Neuronal stem cell (in vitro differentiated cells): ENCODE results near the gene RNF40.
A peak's percentile ranks its signal among the peaks of the same experiment; 100 is the strongest.

ENCODE experiments used
- DNase-seq: peaks from one replicate; pipeline ENCODE4 v3.0.0-alpha.2; 2013; ENCODE audit warnings: low spot score
- H2AFZ ChIP-seq: one replicate; pipeline ENCODE4 v1.6.1; 2013; ENCODE audit warnings: mild to moderate bottlenecking, low read length, inconsistent platforms
- H2AK5ac ChIP-seq: 2 replicates; pipeline ENCODE4 v1.6.1; 2013; ENCODE audit warnings: low read depth, mild to moderate bottlenecking, inconsistent platforms, low read length, moderate library complexity, mixed read lengths
- H2BK120ac ChIP-seq: 2 replicates; pipeline ENCODE4 v1.6.1; 2013; ENCODE audit warnings: low read depth, mild to moderate bottlenecking, inconsistent platforms, low read length, moderate library complexity, mixed read lengths
- H2BK12ac ChIP-seq: one replicate; pipeline ENCODE4 v1.6.1; 2013; ENCODE audit warnings: low read length, inconsistent platforms
- H2BK15ac ChIP-seq: 2 replicates; pipeline ENCODE4 v1.6.1; 2013; ENCODE audit warnings: mild to moderate bottlenecking, low read length, inconsistent platforms, mixed read lengths
- H2BK5ac ChIP-seq: one replicate; pipeline ENCODE4 v1.6.1; 2013; ENCODE audit warnings: inconsistent platforms, mild to moderate bottlenecking, low read length, moderate library complexity
- H3K14ac ChIP-seq: one replicate; pipeline ENCODE4 v1.6.1; 2013; ENCODE audit warnings: low read length, inconsistent platforms
- H3K18ac ChIP-seq: 2 replicates; pipeline ENCODE4 v1.6.1; 2013; ENCODE audit warnings: low read length, inconsistent platforms
- H3K23ac ChIP-seq: 2 replicates; pipeline ENCODE4 v1.6.1; 2013; ENCODE audit warnings: low read depth, mild to moderate bottlenecking, mixed read lengths, low read length, inconsistent platforms; ENCODE audit not compliant: poor library complexity
- H3K27ac ChIP-seq: replicated peaks from 3 replicates; pipeline ENCODE4 v1.5.1; 2013; ENCODE audit warnings: low read length, inconsistent platforms
- H3K27me3 ChIP-seq, 3 experiments: 2 replicates each; pipeline ENCODE4 v1.6.1; 2013; ENCODE audit warnings: low read length in 3 of 3, mild to moderate bottlenecking in 2 of 3, inconsistent platforms in 1 of 3, low read depth in 1 of 3, mixed read lengths in 1 of 3, moderate library complexity in 1 of 3; ENCODE audit not compliant: control insufficient read depth in 3 of 3, insufficient read depth in 3 of 3
- H3K36me3 ChIP-seq, 2 donors: replicated peaks in 1 of 2; 2 replicates each; pipeline ENCODE4 v1.6.1; 2013; ENCODE audit warnings: low read length in 2 of 2; ENCODE audit not compliant: control insufficient read depth in 2 of 2, insufficient read depth in 2 of 2
- H3K4ac ChIP-seq: 2 replicates; pipeline ENCODE4 v1.6.1; 2013; ENCODE audit warnings: inconsistent platforms, mild to moderate bottlenecking, low read length, moderate library complexity
- H3K4me1 ChIP-seq, 2 donors: 1 replicate in 1 of 2; 2 replicates in 1 of 2; pipeline ENCODE4 v1.6.1; 2013; ENCODE audit warnings: low read length in 2 of 2, low read depth in 1 of 2; ENCODE audit not compliant: control insufficient read depth in 2 of 2, insufficient read depth in 1 of 2
- H3K4me2 ChIP-seq: one replicate; pipeline ENCODE4 v1.6.1; 2013; ENCODE audit warnings: mild to moderate bottlenecking, low read length, inconsistent platforms; ENCODE audit not compliant: insufficient read depth, poor library complexity, severe bottlenecking
- H3K4me3 ChIP-seq, 2 donors: 2 replicates each; pipeline ENCODE4 v1.5.1; 2013; ENCODE audit warnings: low read length in 2 of 2, mild to moderate bottlenecking in 2 of 2, inconsistent platforms in 1 of 2, moderate library complexity in 1 of 2
- H3K79me1 ChIP-seq: one replicate; pipeline ENCODE4 v1.6.1; 2013; ENCODE audit warnings: low read depth, mild to moderate bottlenecking, inconsistent platforms, low read length, moderate library complexity
- H3K9ac ChIP-seq: one replicate; pipeline ENCODE4 v1.6.1; 2013; ENCODE audit warnings: mild to moderate bottlenecking, low read depth, low read length, inconsistent platforms; ENCODE audit not compliant: poor library complexity
- H3K9me3 ChIP-seq, 2 donors: replicated peaks in 1 of 2; 2 replicates each; pipeline versions ENCODE3 to v1.6.1; 2013; ENCODE audit warnings: low read length in 2 of 2, mild to moderate bottlenecking in 2 of 2, inconsistent platforms in 1 of 2, low read depth in 1 of 2, mixed read lengths in 1 of 2, moderate library complexity in 1 of 2; ENCODE audit not compliant: control insufficient read depth in 2 of 2, insufficient read depth in 1 of 2
- H4K8ac ChIP-seq: one replicate; pipeline ENCODE4 v1.6.1; 2013; ENCODE audit warnings: low read depth, mild to moderate bottlenecking, inconsistent platforms, low read length, moderate library complexity
- H4K91ac ChIP-seq: one replicate; pipeline ENCODE4 v1.6.1; 2013; ENCODE audit warnings: low read length, low read depth, mild to moderate bottlenecking, inconsistent platforms; ENCODE audit not compliant: poor library complexity
- WGBS, 2 donors: extraction: QIAGEN DNeasy Blood & Tissue Kit; methylation state at CpG; one replicate each; pipeline ENCODE4 v1.1.7; 2013; ENCODE audit warnings: missing lambda C conversion rate in 2 of 2, mixed read lengths in 1 of 2; ENCODE audit not compliant: insufficient read length in 2 of 2, insufficient replicate concordance in 1 of 2; ENCODE audit errors: extremely low coverage in 2 of 2; 5-methylcytosine and 5-hydroxymethylcytosine counted together

The RNF40 gene

DNA sequence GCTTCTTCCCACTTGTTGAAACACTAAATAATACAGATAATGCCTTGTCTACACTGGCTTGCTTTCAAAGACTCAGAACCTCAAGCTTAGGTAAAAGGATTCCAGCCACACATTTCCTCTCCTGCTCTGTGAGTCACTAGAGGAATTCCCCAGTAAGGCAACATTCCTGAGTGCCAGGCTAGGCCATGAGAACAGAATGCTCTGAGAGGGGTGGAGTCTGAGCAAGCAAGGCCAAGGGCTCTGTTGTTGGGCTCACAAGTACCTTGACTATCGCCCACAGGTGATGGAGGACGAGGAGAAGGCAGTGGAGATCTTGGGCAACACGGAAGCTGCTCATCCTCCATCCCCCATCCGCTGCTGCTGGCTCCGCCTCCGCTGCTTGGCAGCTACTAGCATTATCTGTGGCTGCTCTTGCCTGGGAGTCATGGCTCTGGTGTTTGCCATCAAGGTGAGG, 20.6 kb upstream of the RNF40 start:
- H3K4me3 ChIP-seq = peak overlapping the region in 1 of 2 donors; percentile 5
- DNase-seq = no peak

DNA sequence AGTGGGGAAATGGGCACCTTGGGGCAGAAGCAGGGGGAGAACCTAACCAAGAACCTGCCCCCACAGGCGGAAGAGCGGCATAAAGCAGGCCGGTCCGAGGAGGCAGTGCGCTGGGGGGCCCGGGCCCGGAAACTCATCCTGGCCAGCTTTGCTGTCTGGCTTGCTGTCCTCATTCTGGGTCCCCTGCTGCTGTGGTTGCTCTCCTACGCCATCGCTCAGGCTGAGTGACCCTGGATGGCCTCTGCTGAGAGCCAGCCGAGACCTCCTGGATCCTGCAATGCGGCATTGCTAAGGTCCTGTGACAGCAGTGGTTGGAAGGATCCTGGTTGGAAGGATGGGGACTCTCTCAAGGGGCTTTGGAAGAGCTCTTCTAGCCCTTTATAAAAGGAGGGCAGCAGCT, 18.4 kb upstream of the RNF40 start:
- Histone ChIP-seq H3K27ac (no peak overlapping the region), H3K9me3 (no peaks in the 10 kb centered on the region), H3K23ac (no peak overlapping the region), H2BK15ac (no peak overlapping the region), H3K4me3 (no peak overlapping the region), H3K18ac (no peak overlapping the region), H3K79me1 (peaks cover 6% of the 10 kb centered on the region), H3K4ac (no peak overlapping the region), H4K91ac (no peak overlapping the region), H2BK120ac (no peak overlapping the region), H3K4me1 (no peaks in the 10 kb centered on the region), H3K4me2 (no peak overlapping the region), H2AFZ (no peak overlapping the region), H3K36me3 (peaks cover 17 to 65% of the 10 kb centered on the region in 2 donors), H2BK5ac (no peak overlapping the region), H3K14ac (no peak overlapping the region), H2AK5ac (no peak overlapping the region), H3K9ac (peak overlapping the region; percentile 30), H2BK12ac (no peak overlapping the region), H4K8ac (no peak overlapping the region), H3K27me3 (no peaks in the 10 kb centered on the region)
- DNase-seq = no peak
- no CpG with 5 or more reads among the region's 11 CpGs for WGBS, 2 donors

More for the DNA sequence above, 20.6 kb upstream of the RNF40 start:
- H4K91ac ChIP-seq = no peak overlapping the region
- no peak overlapping the region for H3K4ac ChIP-seq
- no peaks in the 10 kb centered on the region for H3K4me1 ChIP-seq
- H3K4me2 ChIP-seq = no peak overlapping the region
- H3K27ac ChIP-seq = no peak overlapping the region
- H4K8ac ChIP-seq = no peak overlapping the region
- H3K27me3 ChIP-seq = no peaks in the 10 kb centered on the region
- H3K36me3 ChIP-seq = peaks cover 34 to 87% of the 10 kb centered on the region in 2 donors
- no peak overlapping the region for H2BK120ac ChIP-seq
- H3K9ac ChIP-seq = no peak overlapping the region
- no peak overlapping the region for H2AK5ac ChIP-seq
- H3K23ac ChIP-seq = no peak overlapping the region
- H2BK15ac ChIP-seq = no peak overlapping the region
- no CpG with 5 or more reads among the region's 6 CpGs for WGBS, 2 donors
- H2BK5ac ChIP-seq = no peak overlapping the region
- H3K18ac ChIP-seq = no peak overlapping the region
- no peak overlapping the region for H3K14ac ChIP-seq
- H2AFZ ChIP-seq = no peak overlapping the region
- no peaks in the 10 kb centered on the region for H3K9me3 ChIP-seq
- H2BK12ac ChIP-seq = no peak overlapping the region
- H3K79me1 ChIP-seq = peaks cover 8% of the 10 kb centered on the region

DNA sequence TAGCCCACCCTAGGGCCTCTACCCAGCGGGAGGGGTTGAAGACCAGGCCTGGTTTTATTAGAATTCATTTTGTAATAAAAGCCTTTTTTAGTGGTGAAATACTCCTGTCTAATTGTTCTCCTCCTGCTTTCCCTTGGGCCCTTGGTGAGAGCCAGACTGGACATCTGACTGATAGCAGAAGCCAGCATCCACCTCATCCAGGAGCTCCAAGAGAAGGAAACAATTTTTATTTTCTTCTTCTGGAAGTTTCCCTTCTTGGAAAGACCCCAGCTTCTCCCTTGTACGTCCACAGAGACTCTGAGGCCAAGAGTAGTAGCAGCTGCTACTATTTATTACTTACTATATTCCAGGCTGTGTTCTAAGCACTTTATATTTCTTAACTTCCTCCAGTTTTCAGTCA, 17.9 kb upstream of the RNF40 start:
- H3K4ac ChIP-seq = no peak overlapping the region
- H2BK120ac ChIP-seq = no peak overlapping the region
- H3K4me3 ChIP-seq = no peak overlapping the region
- no peak overlapping the region for H3K9ac ChIP-seq
- H3K36me3 ChIP-seq = peaks cover 15 to 60% of the 10 kb centered on the region in 2 donors
- H2AK5ac ChIP-seq = no peak overlapping the region
- H3K79me1 ChIP-seq = peaks cover 4% of the 10 kb centered on the region
- no peak overlapping the region for H4K8ac ChIP-seq
- no peak overlapping the region for H3K23ac ChIP-seq
- H2BK12ac ChIP-seq = no peak overlapping the region
- H2BK5ac ChIP-seq = no peak overlapping the region
- no peak overlapping the region for H4K91ac ChIP-seq
- WGBS, 2 donors = no CpG with 5 or more reads among the region's 2 CpGs
- H3K4me1 ChIP-seq = no peaks in the 10 kb centered on the region
- DNase-seq = no peak
- H3K27ac ChIP-seq = no peak overlapping the region
- no peak overlapping the region for H2BK15ac ChIP-seq
- H3K4me2 ChIP-seq = no peak overlapping the region
- H2AFZ ChIP-seq = no peak overlapping the region
- no peaks in the 10 kb centered on the region for H3K9me3 ChIP-seq
- H3K18ac ChIP-seq = no peak overlapping the region
- no peaks in the 10 kb centered on the region for H3K27me3 ChIP-seq
- H3K14ac ChIP-seq = no peak overlapping the region

DNA sequence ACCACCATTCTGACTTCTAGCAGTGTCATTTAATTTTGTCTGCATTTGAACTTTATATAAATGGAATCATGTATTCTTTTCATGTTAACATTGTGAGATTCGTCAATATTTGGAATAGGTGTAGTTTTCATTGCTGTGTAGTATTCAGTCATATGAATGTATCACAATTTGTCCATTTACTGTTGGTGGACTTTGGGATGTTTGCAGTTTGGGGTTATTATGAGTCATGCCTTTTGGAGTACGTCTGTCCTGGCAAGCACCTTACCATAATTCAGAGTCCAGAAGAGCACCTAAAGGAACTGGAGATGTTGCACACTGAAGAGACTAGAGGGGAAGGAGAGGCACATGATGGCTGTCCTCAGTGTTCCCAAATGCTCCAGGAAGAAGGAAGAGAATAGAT, 17.0 kb upstream of the RNF40 start:
- Histone ChIP-seq H3K9me3 (no peaks in the 10 kb centered on the region), H2AK5ac (no peak overlapping the region), H4K91ac (no peak overlapping the region), H3K79me1 (no peaks in the 10 kb centered on the region), H3K27ac (no peak overlapping the region), H4K8ac (no peak overlapping the region), H2AFZ (no peak overlapping the region), H3K4ac (no peak overlapping the region), H3K27me3 (no peaks in the 10 kb centered on the region), H3K23ac (no peak overlapping the region), H3K14ac (no peak overlapping the region), H3K9ac (no peak overlapping the region), H3K4me2 (no peak overlapping the region), H3K4me1 (peaks cover 0 to 2% of the 10 kb centered on the region in 2 donors), H2BK120ac (no peak overlapping the region), H3K4me3 (no peak overlapping the region), H2BK12ac (no peak overlapping the region), H3K36me3 (peaks cover 12 to 58% of the 10 kb centered on the region in 2 donors), H2BK5ac (no peak overlapping the region), H3K18ac (no peak overlapping the region), H2BK15ac (no peak overlapping the region)
- DNase-seq = no peak
- WGBS, 2 donors = no CpG with 5 or more reads among the region's 2 CpGs
